HEK293 (cell line): ENCODE results near the gene CISD1.
A peak's percentile ranks its signal among the peaks of the same experiment; 100 is the strongest.

ENCODE experiments used
- ATF2 ChIP-seq: fragments of 450-650 bp; formaldehyde crosslinking; IDR thresholded peaks from 2 replicates; pipeline ENCODE4 v1.5.1; 2016; ENCODE audit warnings: missing biosample characterization, missing genetic modification characterization, low read depth
- GLIS2 ChIP-seq: fragments of 450-650 bp; formaldehyde crosslinking; IDR thresholded peaks from 2 replicates; pipeline ENCODE4 v1.5.1; 2016; ENCODE audit warnings: missing biosample characterization, missing genetic modification characterization
- HIC1 ChIP-seq: fragments of 450-650 bp; formaldehyde crosslinking; IDR thresholded peaks from 2 replicates; pipeline ENCODE4 v1.5.1; 2016; ENCODE audit warnings: missing biosample characterization, missing genetic modification characterization
- IKZF3 ChIP-seq: fragments of 450-650 bp; IDR thresholded peaks from 2 replicates; pipeline ENCODE4 v1.5.0; 2018; ENCODE audit warnings: missing biosample characterization, mild to moderate bottlenecking, missing genetic modification characterization, moderate library complexity
- KLF1 ChIP-seq: fragments of 450-650 bp; formaldehyde crosslinking; IDR thresholded peaks from 2 replicates; pipeline ENCODE4 v1.5.1; 2016; ENCODE audit warnings: missing biosample characterization, missing genetic modification characterization
- KLF16 ChIP-seq: fragments of 450-650 bp; formaldehyde crosslinking; IDR thresholded peaks from 2 replicates; pipeline ENCODE4 v1.5.1; 2017; ENCODE audit warnings: missing biosample characterization, missing genetic modification characterization
- KLF9 ChIP-seq: fragments of 450-650 bp; formaldehyde crosslinking; IDR thresholded peaks from 2 replicates; pipeline ENCODE4 v1.5.1; 2016; ENCODE audit warnings: missing biosample characterization, missing genetic modification characterization, low read depth
- PRDM1 ChIP-seq: fragments of 450-650 bp; formaldehyde crosslinking; IDR thresholded peaks from 2 replicates; pipeline ENCODE4; 2016; ENCODE audit warnings: missing biosample characterization, missing genetic modification characterization
- REPIN1 ChIP-seq: fragments of 450-650 bp; formaldehyde crosslinking; IDR thresholded peaks from 2 replicates; pipeline ENCODE4 v1.5.1; 2017; ENCODE audit warnings: missing biosample characterization, missing genetic modification characterization, low read depth
- SCRT2 ChIP-seq: fragments of 450-650 bp; formaldehyde crosslinking; IDR thresholded peaks from 2 replicates; pipeline ENCODE4 v1.5.1; 2016; ENCODE audit warnings: missing biosample characterization, missing genetic modification characterization
- SP2 ChIP-seq: fragments of 450-650 bp; formaldehyde crosslinking; IDR thresholded peaks from 2 replicates; pipeline ENCODE4 v1.5.1; 2016; ENCODE audit warnings: missing biosample characterization, missing genetic modification characterization
- ZBTB10 ChIP-seq: fragments of 450-650 bp; formaldehyde crosslinking; IDR thresholded peaks from 2 replicates; pipeline ENCODE4 v1.5.1; 2016; ENCODE audit warnings: missing biosample characterization, missing genetic modification characterization
- ZBTB44 ChIP-seq: fragments of 450-650 bp; IDR thresholded peaks from 2 replicates; pipeline ENCODE4 v1.5.1; 2018; ENCODE audit warnings: missing biosample characterization, mild to moderate bottlenecking, missing genetic modification characterization
- ZBTB49 ChIP-seq: fragments of 450-650 bp; formaldehyde crosslinking; IDR thresholded peaks from 2 replicates; pipeline ENCODE4 v1.5.1; 2016; ENCODE audit warnings: missing biosample characterization, missing genetic modification characterization, low read depth
- ZEB2 ChIP-seq: fragments of 450-650 bp; formaldehyde crosslinking; IDR thresholded peaks from 2 replicates; pipeline ENCODE4 v1.5.1; 2016; ENCODE audit warnings: missing biosample characterization, missing genetic modification characterization
- ZFHX2 ChIP-seq: fragments of 450-650 bp; formaldehyde crosslinking; conservative IDR thresholded peaks from 2 replicates; pipeline ENCODE4 v1.5.1; 2016; ENCODE audit warnings: missing biosample characterization, missing genetic modification characterization
- ZNF16 ChIP-seq: fragments of 450-650 bp; formaldehyde crosslinking; IDR thresholded peaks from 2 replicates; pipeline ENCODE4 v1.5.1; 2016; ENCODE audit warnings: low read depth, missing biosample characterization, missing genetic modification characterization
- ZNF2 ChIP-seq: fragments of 450-650 bp; formaldehyde crosslinking; IDR thresholded peaks from 2 replicates; pipeline ENCODE4 v1.5.1; 2016; ENCODE audit warnings: missing biosample characterization, missing genetic modification characterization
- ZNF221 ChIP-seq: fragments of 450-650 bp; formaldehyde crosslinking; IDR thresholded peaks from 2 replicates; pipeline ENCODE4 v1.5.1; 2017; ENCODE audit warnings: missing biosample characterization, missing genetic modification characterization, borderline replicate concordance
- ZNF335 ChIP-seq: fragments of 450-650 bp; formaldehyde crosslinking; conservative IDR thresholded peaks from 2 replicates; pipeline ENCODE4 v1.5.1; 2016; ENCODE audit warnings: missing biosample characterization, missing genetic modification characterization
- ZNF501 ChIP-seq: fragments of 450-650 bp; formaldehyde crosslinking; IDR thresholded peaks from 2 replicates; pipeline ENCODE4 v1.5.1; 2016; ENCODE audit warnings: missing biosample characterization, missing genetic modification characterization
- ZNF510 ChIP-seq: fragments of 450-650 bp; formaldehyde crosslinking; IDR thresholded peaks from 2 replicates; pipeline ENCODE4 v1.5.1; 2018; ENCODE audit warnings: mild to moderate bottlenecking, missing genetic modification characterization, missing biosample characterization; ENCODE audit not compliant: insufficient replicate concordance
- ZNF610 ChIP-seq: fragments of 450-650 bp; formaldehyde crosslinking; IDR thresholded peaks from 2 replicates; pipeline ENCODE4 v1.5.1; 2016; ENCODE audit warnings: missing biosample characterization, missing genetic modification characterization, borderline replicate concordance
- ZNF626 ChIP-seq: fragments of 450-650 bp; sonication (Bioruptor Pico); formaldehyde crosslinking; IDR thresholded peaks from 2 replicates; pipeline ENCODE4 v1.5.1; 2018; ENCODE audit warnings: missing biosample characterization, missing genetic modification characterization, inconsistent platforms
- ZSCAN23 ChIP-seq: fragments of 450-650 bp; formaldehyde crosslinking; IDR thresholded peaks from 2 replicates; pipeline ENCODE4 v1.5.1; 2016; ENCODE audit warnings: missing biosample characterization, missing genetic modification characterization
- ZSCAN5A ChIP-seq: fragments of 450-650 bp; formaldehyde crosslinking; IDR thresholded peaks from 2 replicates; pipeline ENCODE4 v1.5.1; 2016; ENCODE audit warnings: missing biosample characterization, missing genetic modification characterization
- ZXDB ChIP-seq: fragments of 450-650 bp; formaldehyde crosslinking; IDR thresholded peaks from 2 replicates; pipeline ENCODE4 v1.5.1; 2016; ENCODE audit warnings: missing biosample characterization, missing genetic modification characterization

CISD1 gene

GRCh38 chr10:58266826-58267712 lies 1.9 kb upstream of the CISD1 start (continued):
- TF ChIP-seq KLF1 (peak; percentile 82), ZNF2 (tag by site-specific recombination) (peak; percentile 56; the same call in 1 of the 2 replicates), ZFHX2 (peak; percentile 20; the same call in 1 of the 2 replicates), ZXDB (tag by site-specific recombination) (peak; percentile 61), KLF9 (peak; percentile 79), ZNF335 (tag by site-specific recombination) (peak; percentile 74), ZNF510 (no peak), ZNF626 (tag by site-specific recombination) (no peak), ZEB2 (tag by site-specific recombination) (peak; percentile 86), ZSCAN23 (tag by site-specific recombination) (peak; percentile 48; the same call in 1 of the 2 replicates), ATF2 (tag by site-specific recombination) (no peak), HIC1 (peak; percentile 89), ZBTB49 (tag by site-specific recombination) (no peak), ZNF16 (tag by site-specific recombination) (no peak), KLF16 (tag by site-specific recombination) (peak; percentile 88), ZNF221 (no peak), SCRT2 (tag by site-specific recombination) (peak; percentile 75), ZNF501 (tag by site-specific recombination) (peak; percentile 72; the same call in 1 of the 2 replicates), PRDM1 (tag by site-specific recombination) (peak; percentile 97), IKZF3 (tag by site-specific recombination) (peak; percentile 18; the same call in 1 of the 2 replicates), ZBTB44 (tag by site-specific recombination) (peak; percentile 71), ZBTB10 (tag by site-specific recombination) (peak; percentile 95), ZSCAN5A (tag by site-specific recombination) (0 out of 2 replicates have a peak, but pooled peaks have one; percentile 23), REPIN1 (tag by site-specific recombination) (no peak), ZNF610 (peak; percentile 67), GLIS2 (peak; percentile 98), SP2 (peak; percentile 66)
